Transverse colon (tissue), 4 donors: ENCODE results near the gene AHNAK2. TPM values are rescaled to one million over a fixed set of nuclear protein-coding genes. Genes with fewer than 3 reads are reported as not detected.

ENCODE experiments used
- DNase-seq: peaks from one replicate; pipeline ENCODE4 v3.0.0-alpha.2; 2019
- H3K27ac ChIP-seq, 4 donors: fragments of 200-600 bp; sonication (generic); 2 replicates each; pipeline ENCODE4 v1.5.1; 2016 to 2018; ENCODE audit warnings: inconsistent platforms in 4 of 4
- H3K27me3 ChIP-seq: fragments of 200-600 bp; sonication (generic); 2 replicates; pipeline ENCODE4 v1.5.1; 2017; ENCODE audit warnings: inconsistent platforms
- H3K36me3 ChIP-seq, 4 donors: fragments of 200-600 bp; sonication (generic); 2 replicates each; pipeline ENCODE4 v1.5.1; 2017 to 2019; ENCODE audit warnings: inconsistent platforms in 4 of 4
- H3K4me1 ChIP-seq, 4 donors: fragments of 200-600 bp; sonication (generic); 2 replicates each; pipeline ENCODE4 v1.5.1; 2017 to 2020; ENCODE audit warnings: inconsistent platforms in 4 of 4
- H3K4me3 ChIP-seq, 4 donors: fragments of 200-600 bp; sonication (generic); 1 replicate in 1 of 4; 2 replicates in 3 of 4; pipeline versions ENCODE4 v1.5.1 to v1.6.1; 2017 to 2019; ENCODE audit warnings: inconsistent platforms in 4 of 4
- H3K9me3 ChIP-seq, 2 donors: fragments of 200-600 bp; sonication (generic); 2 replicates each; pipeline ENCODE4 v1.5.1; 2017 to 2019; ENCODE audit warnings: inconsistent platforms in 2 of 2
- CTCF ChIP-seq, 5 experiments: fragments of 200-600 bp in 3 of 5; fragments of 450-650 bp in 2 of 5; sonication (generic) in 3 of 5; IDR thresholded peaks; 1 replicate in 2 of 5; 2 replicates in 3 of 5; pipeline ENCODE4 v1.5.1; 2016 to 2017; ENCODE audit warnings: antibody characterized with exemption in 5 of 5, inconsistent platforms in 3 of 5, mild to moderate bottlenecking in 2 of 5, moderate library complexity in 1 of 5
- EP300 ChIP-seq: sonication (generic); formaldehyde crosslinking; IDR thresholded peaks from one replicate; pipeline ENCODE4 v1.6.1; 2017; ENCODE audit warnings: antibody characterized with exemption, low read depth
- POLR2A ChIP-seq: fragments of 450-650 bp; IDR thresholded peaks from one replicate; pipeline ENCODE4 v1.6.1; 2016; ENCODE audit warnings: antibody characterized with exemption, mild to moderate bottlenecking, moderate library complexity
- POLR2AphosphoS5 ChIP-seq, 3 donors: sonication (generic); formaldehyde crosslinking; IDR thresholded peaks; one replicate each; pipeline ENCODE4 v1.6.1; 2016; ENCODE audit warnings: antibody characterized with exemption in 3 of 3
- WGBS, 2 donors: methylation state at CpG; one replicate each; pipeline ENCODE4 v1.1.5; 2018; ENCODE audit warnings: low coverage in 1 of 2; 5-methylcytosine and 5-hydroxymethylcytosine counted together
- in situ Hi-C, 4 donors: fragments of 200-750 bp; cut with MboI; loops; one replicate each; pipeline versions ENCODE4 v1.15.0 to v1.15.1; 2017; ENCODE audit warnings: low sequenced_read_pairs in 3 of 4, low pct_ligation_motif_present in 1 of 4, low pct_unique_long_range_greater_than_20kb in 1 of 4
- intact Hi-C: fragments of 100-400 bp; cut with DNase I; formaldehyde crosslinking; loops from one replicate; pipeline ENCODE4 v1.15.1; 2023; ENCODE audit warnings: low total_unique reads
- total RNA-seq, 4 donors: library from RNA; depleted of rRNA; stranded (reverse); fragments of >200 nt; gene quantifications; one replicate each; pipeline ENCODE4 v1.1.0, GENCODE V29; 2016

The AHNAK2 gene
- total RNA-seq, 4 donors from 2014 or later: 19.4 to 75.2 (median 28.5) TPM

GRCh38 chr14:104992501-104992900 is 14.3 kb upstream of the AHNAK2 start:
- no peak overlapping the region for H3K27ac ChIP-seq
- in situ Hi-C loops (no loop called here), intact Hi-C loops (no loop called here)
- H3K36me3 ChIP-seq: no peaks in the 10 kb centered on the region
- no peak for DNase-seq
- H3K27me3 ChIP-seq: no peaks in the 10 kb centered on the region
- TF ChIP-seq EP300 (no peak), CTCF (IDR thresholded peaks at IDR 0.05) (no peak), POLR2AphosphoS5 (IDR thresholded peaks at IDR 0.05) (no peak)
- no peak overlapping the region for H3K4me3 ChIP-seq
- H3K4me1 ChIP-seq: no peaks in the 10 kb centered on the region
- 95 to 97% methylated on average over 6 to 11 of the region's 11 CpGs for WGBS, 2 donors
- no peaks in the 10 kb centered on the region for H3K9me3 ChIP-seq

- Histone ChIP-seq H3K36me3 (no peaks in the 10 kb centered on the region), H3K27ac (no peak overlapping the region), H3K4me3 (no peak overlapping the region), H3K4me1 (peaks cover 0 to 4% (median 2%) of the 10 kb centered on the region in 4 donors), H3K9me3 (no peaks in the 10 kb centered on the region), H3K27me3 (no peaks in the 10 kb centered on the region)
- in situ Hi-C loops: no loop called here
- intact Hi-C loops: no loop called here
- 98 to 99% methylated on average over 13 to 34 of the region's 34 CpGs for WGBS, 2 donors
- no peak for DNase-seq
- TF ChIP-seq CTCF (IDR thresholded peaks at IDR 0.05) (no peak), POLR2A (no peak), POLR2AphosphoS5 (IDR thresholded peaks at IDR 0.05) (no peak), EP300 (no peak)
Measured at GRCh38 chr14:104991896-104992230, 13.7 kb upstream of the AHNAK2 start.

- WGBS, 2 donors: 90% methylated on average over 5 of the region's 7 CpGs; no CpG with 5 or more reads in 1 of the 2 donors
- Histone ChIP-seq H3K36me3 (no peaks in the 10 kb centered on the region), H3K27me3 (no peaks in the 10 kb centered on the region), H3K4me3 (no peak overlapping the region), H3K27ac (no peak overlapping the region), H3K4me1 (peaks cover 7 to 17% (median 11%) of the 10 kb centered on the region in 4 donors), H3K9me3 (no peaks in the 10 kb centered on the region)
- in situ Hi-C loops: no loop called here
- intact Hi-C loops: no loop called here
- TF ChIP-seq EP300 (no peak), POLR2AphosphoS5 (IDR thresholded peaks at IDR 0.05) (no peak), POLR2A (no peak), CTCF (IDR thresholded peaks at IDR 0.05) (no peak)
- no peak for DNase-seq
Measured at GRCh38 chr14:104989951-104990303, 11.8 kb upstream of the AHNAK2 start.

GRCh38 chr14:104989236-104989950 is 11.2 kb upstream of the AHNAK2 start:
- Histone ChIP-seq H3K4me1 (peaks cover 7 to 18% (median 11%) of the 10 kb centered on the region in 4 donors), H3K27me3 (no peaks in the 10 kb centered on the region), H3K27ac (no peak overlapping the region), H3K9me3 (no peaks in the 10 kb centered on the region), H3K36me3 (no peaks in the 10 kb centered on the region), H3K4me3 (no peak overlapping the region)
- in situ Hi-C loops: no loop called here
- 88% methylated on average over 16 of the region's 16 CpGs; no CpG with 5 or more reads in 1 of the 2 donors for WGBS, 2 donors
- no peak for DNase-seq
- intact Hi-C loops: no loop called here
- TF ChIP-seq POLR2AphosphoS5 (IDR thresholded peaks at IDR 0.05) (no peak), POLR2A (no peak), CTCF (IDR thresholded peaks at IDR 0.05) (no peak), EP300 (no peak)
